ENCODE measurements around the gene MMADHC.
A peak's percentile ranks its signal among the peaks of the same experiment; 100 is the strongest.

Gene MMADHC

GRCh38 chr2:149613704-149614103 is 26.1 kb upstream of the MMADHC start:
- Histone ChIP-seq H3K9me3 (no peaks in the 10 kb centered on the region), H3K4me1 (peaks cover 0 to 20% (median 15%) of the 10 kb centered on the region in 4 donors), H3K27me3 (no peaks in the 10 kb centered on the region), H3K36me3 (no peaks in the 10 kb centered on the region), H3K4me3 (no peak overlapping the region), H3K27ac (no peak overlapping the region)
- intact Hi-C loops (cut with DNase I; ENCODE audit: low total_unique reads), result no loop called here
- no peak for TF ChIP-seq CTCF (IDR thresholded peaks at IDR 0.05)
- DNase-seq, result no peak

- Histone ChIP-seq H3K4me3 (no peak overlapping the region), H3K4me1 (peaks cover 0 to 19% (median 15%) of the 10 kb centered on the region in 4 donors), H3K27ac (peak overlapping the region in 1 of 2 donors; percentile 12), H3K27me3 (no peaks in the 10 kb centered on the region), H3K36me3 (no peaks in the 10 kb centered on the region), H3K9me3 (no peaks in the 10 kb centered on the region)
- no peak for TF ChIP-seq CTCF (IDR thresholded peaks at IDR 0.05)
- intact Hi-C loops (cut with DNase I; ENCODE audit: low total_unique reads), result no loop called here
- no peak for DNase-seq
These were observed 24.5 kb upstream of the MMADHC start for GRCh38 chr2:149612122-149612521.

GRCh38 chr2:149611100-149611820 is 23.7 kb upstream of the MMADHC start:
- Histone ChIP-seq H3K4me1 (peaks cover 0 to 16% (median 10%) of the 10 kb centered on the region in 4 donors), H3K4me3 (no peak overlapping the region), H3K36me3 (no peaks in the 10 kb centered on the region), H3K27ac (no peak overlapping the region), H3K27me3 (no peaks in the 10 kb centered on the region), H3K9me3 (no peaks in the 10 kb centered on the region)
- TF ChIP-seq CTCF (IDR thresholded peaks at IDR 0.05), result no peak
- no peak for DNase-seq
- intact Hi-C loops (cut with DNase I; ENCODE audit: low total_unique reads), result no loop called here

GRCh38 chr2:149606251-149606811 is 18.8 kb upstream of the MMADHC start:
- Histone ChIP-seq H3K9me3 (peaks cover 0 to 2% (median under 1%) of the 10 kb centered on the region in 3 donors), H3K27ac (no peak overlapping the region), H3K36me3 (no peaks in the 10 kb centered on the region), H3K4me1 (peaks cover 0 to 4% (median 1%) of the 10 kb centered on the region in 4 donors), H3K27me3 (no peaks in the 10 kb centered on the region), H3K4me3 (no peak overlapping the region)
- intact Hi-C loops (cut with DNase I; ENCODE audit: low total_unique reads), result no loop called here
- no peak for DNase-seq
- no peak for TF ChIP-seq CTCF (IDR thresholded peaks at IDR 0.05)

GRCh38 chr2:149603248-149603647 is 15.7 kb upstream of the MMADHC start:
- H3K4me3 ChIP-seq, result no peak overlapping the region
- H3K9me3 ChIP-seq, result peaks cover 0 to 9% (median 3%) of the 10 kb centered on the region in 3 donors
- DNase-seq, result no peak
- no peak overlapping the region for H3K27ac ChIP-seq
- H3K27me3 ChIP-seq, result no peaks in the 10 kb centered on the region
- no peaks in the 10 kb centered on the region for H3K4me1 ChIP-seq
- no peak for TF ChIP-seq CTCF (IDR thresholded peaks at IDR 0.05)
- no peaks in the 10 kb centered on the region for H3K36me3 ChIP-seq
- intact Hi-C loops (cut with DNase I; ENCODE audit: low total_unique reads), result no loop called here
